Measurements from ENCODE around the gene CEP85. TPM values are rescaled to one million over a fixed set of nuclear protein-coding genes. Genes with fewer than 3 reads are reported as not detected.

The CEP85 gene, protein sequence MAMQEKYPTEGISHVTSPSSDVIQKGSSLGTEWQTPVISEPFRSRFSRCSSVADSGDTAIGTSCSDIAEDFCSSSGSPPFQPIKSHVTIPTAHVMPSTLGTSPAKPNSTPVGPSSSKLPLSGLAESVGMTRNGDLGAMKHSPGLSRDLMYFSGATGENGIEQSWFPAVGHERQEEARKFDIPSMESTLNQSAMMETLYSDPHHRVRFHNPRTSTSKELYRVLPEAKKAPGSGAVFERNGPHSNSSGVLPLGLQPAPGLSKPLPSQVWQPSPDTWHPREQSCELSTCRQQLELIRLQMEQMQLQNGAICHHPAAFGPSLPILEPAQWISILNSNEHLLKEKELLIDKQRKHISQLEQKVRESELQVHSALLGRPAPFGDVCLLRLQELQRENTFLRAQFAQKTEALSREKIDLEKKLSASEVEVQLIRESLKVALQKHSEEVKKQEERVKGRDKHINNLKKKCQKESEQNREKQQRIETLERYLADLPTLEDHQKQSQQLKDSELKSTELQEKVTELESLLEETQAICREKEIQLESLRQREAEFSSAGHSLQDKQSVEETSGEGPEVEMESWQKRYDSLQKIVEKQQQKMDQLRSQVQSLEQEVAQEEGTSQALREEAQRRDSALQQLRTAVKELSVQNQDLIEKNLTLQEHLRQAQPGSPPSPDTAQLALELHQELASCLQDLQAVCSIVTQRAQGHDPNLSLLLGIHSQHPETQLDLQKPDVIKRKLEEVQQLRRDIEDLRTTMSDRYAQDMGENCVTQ
- total RNA-seq: 8.1 and 8.4 TPM in 2 replicates

DNA sequence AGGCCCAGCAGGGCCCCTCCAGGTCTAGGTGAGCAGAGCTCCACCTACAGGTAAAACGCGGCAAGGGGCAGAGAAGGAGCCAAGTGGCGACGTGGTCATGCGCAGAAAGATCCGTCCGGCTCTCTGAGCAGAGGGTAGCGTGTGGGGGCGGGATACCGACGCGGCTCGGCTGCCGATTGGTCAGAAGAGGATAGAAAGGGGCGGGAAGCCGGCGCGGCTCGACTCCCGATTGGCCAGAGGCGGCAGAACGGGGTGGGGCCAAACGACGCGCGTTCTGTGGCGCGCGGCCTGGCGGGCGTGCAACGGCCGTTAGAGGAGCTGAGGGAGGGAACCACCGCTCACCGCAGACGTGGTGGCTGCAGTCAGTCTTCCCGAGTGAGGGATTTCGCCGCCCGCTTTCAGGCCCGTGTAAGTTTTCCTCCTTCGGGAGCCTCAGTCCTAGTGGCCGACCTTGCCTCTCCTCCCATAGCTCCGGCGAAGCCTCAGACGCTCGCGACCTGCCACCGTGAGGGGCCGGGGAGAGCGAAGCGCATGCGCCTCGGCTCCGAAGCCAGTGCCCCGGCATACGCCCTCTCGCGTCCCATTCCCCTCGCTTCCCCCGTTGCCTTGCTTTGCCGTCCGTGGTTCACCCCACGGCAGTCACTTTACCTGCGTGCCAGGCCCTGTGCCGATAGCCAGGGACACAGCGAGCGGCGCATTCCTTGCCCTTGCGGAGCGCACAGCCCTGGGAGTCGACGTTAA, at the start of gene CEP85:
Gene CEP85, plus strand, starts transcription at position 298 of the 741 bp plus-strand sequence. CDS start 5,584 bp downstream, outside the sequence.
- no peaks in the 10 kb centered on the region for H3K36me3 ChIP-seq (ENCODE audit: control insufficient read depth, insufficient read depth, low read length)
- no peaks in the 10 kb centered on the region for H3K27me3 ChIP-seq (ENCODE audit: control insufficient read depth, insufficient read depth, low read length)
- TF ChIP-seq, protein P1, sequence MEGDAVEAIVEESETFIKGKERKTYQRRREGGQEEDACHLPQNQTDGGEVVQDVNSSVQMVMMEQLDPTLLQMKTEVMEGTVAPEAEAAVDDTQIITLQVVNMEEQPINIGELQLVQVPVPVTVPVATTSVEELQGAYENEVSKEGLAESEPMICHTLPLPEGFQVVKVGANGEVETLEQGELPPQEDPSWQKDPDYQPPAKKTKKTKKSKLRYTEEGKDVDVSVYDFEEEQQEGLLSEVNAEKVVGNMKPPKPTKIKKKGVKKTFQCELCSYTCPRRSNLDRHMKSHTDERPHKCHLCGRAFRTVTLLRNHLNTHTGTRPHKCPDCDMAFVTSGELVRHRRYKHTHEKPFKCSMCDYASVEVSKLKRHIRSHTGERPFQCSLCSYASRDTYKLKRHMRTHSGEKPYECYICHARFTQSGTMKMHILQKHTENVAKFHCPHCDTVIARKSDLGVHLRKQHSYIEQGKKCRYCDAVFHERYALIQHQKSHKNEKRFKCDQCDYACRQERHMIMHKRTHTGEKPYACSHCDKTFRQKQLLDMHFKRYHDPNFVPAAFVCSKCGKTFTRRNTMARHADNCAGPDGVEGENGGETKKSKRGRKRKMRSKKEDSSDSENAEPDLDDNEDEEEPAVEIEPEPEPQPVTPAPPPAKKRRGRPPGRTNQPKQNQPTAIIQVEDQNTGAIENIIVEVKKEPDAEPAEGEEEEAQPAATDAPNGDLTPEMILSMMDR (IDR thresholded peaks at IDR 0.05; ENCODE audit: insufficient read depth, low read length, severe bottlenecking): peak; percentile 96
- DNase-seq (ENCODE audit: low read depth): peak; percentile 92
- FAIRE-seq: peak; percentile 70
- peak within 1 kb of the TSS; percentile 78 for H3K4me3 ChIP-seq (ENCODE audit: low read depth, low read length)

DNA sequence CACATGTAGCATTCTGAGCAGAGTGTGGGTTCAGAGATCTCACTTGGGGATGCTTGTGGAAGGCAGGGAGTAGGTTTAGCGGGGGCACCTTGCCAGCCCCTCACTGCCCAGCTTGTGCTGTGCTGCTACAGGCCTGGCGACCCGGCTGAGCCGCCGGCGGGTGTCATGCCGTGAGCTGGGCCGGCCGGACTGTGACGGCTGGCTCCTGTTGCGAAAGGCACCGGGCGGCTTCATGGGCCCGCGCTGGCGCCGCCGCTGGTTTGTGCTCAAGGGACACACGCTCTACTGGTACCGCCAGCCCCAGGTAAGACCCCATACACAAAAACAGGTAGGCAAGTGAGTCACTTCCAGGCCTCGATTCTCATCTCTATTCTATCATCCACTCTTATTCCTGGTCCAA, 49.1 kb upstream of the CEP85 start:
- peaks cover 51% of the 10 kb centered on the region for H3K36me3 ChIP-seq (ENCODE audit: control insufficient read depth, insufficient read depth, low read length)
- no peak for FAIRE-seq

DNA sequence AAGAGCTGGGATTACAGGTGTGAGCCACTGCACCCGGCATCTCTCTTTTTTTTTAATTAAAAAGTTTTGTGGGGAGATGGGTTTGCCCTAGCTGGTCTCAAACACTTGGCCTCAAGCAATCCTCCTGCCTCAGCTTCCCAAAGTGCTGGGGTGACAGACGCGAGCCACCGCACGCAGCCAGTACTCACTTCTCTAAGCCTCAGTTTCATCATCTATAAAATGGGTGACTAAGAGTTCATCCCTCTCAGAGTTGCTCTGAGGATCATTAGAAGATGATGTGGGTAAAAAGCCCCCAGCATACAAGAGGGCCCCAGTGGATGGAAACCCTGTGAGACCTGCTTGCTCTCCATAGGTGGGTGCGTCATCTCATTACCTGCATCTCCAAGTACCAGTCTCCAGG, 46.1 kb upstream of the CEP85 start:
- H3K4me3 ChIP-seq (ENCODE audit: low read depth, low read length): no peak overlapping the region
- no peak for DNase-seq (ENCODE audit: low read depth)
- H3K27me3 ChIP-seq (ENCODE audit: control insufficient read depth, insufficient read depth, low read length): no peaks in the 10 kb centered on the region
- FAIRE-seq: no peak
- TF ChIP-seq, protein P1 (IDR thresholded peaks at IDR 0.05; ENCODE audit: insufficient read depth, low read length, severe bottlenecking): no peak
- H3K36me3 ChIP-seq (ENCODE audit: control insufficient read depth, insufficient read depth, low read length): peaks cover 36% of the 10 kb centered on the region

More for the DNA sequence above, 49.1 kb upstream of the CEP85 start:
- no peak for DNase-seq (ENCODE audit: low read depth)
- Histone ChIP-seq H3K27me3 (ENCODE audit: control insufficient read depth, insufficient read depth, low read length) (no peaks in the 10 kb centered on the region), H3K4me3 (ENCODE audit: low read depth, low read length) (no peak overlapping the region)
- TF ChIP-seq, protein P1 (IDR thresholded peaks at IDR 0.05; ENCODE audit: insufficient read depth, low read length, severe bottlenecking): no peak

DNA sequence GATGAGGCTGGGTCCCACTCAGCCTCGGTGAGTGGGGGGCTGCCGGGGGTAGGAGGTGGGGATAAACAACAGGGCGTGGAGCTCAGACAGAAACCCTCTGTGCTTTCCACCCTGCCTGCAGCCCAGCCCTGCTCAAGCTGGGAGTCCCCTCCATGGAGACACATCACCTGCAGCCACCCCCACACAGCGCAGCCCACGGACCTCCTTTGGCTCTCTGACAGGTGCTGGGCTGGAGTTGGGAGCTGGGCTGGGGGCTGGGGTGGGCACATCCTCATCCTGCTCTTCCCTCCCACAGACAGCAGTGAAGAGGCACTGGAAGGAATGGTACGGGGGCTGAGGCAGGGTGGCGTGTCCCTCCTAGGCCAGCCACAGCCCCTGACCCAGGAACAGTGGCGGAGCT, 45.5 kb upstream of the CEP85 start:
- TF ChIP-seq, protein P1 (IDR thresholded peaks at IDR 0.05; ENCODE audit: insufficient read depth, low read length, severe bottlenecking): no peak
- Histone ChIP-seq H3K27me3 (ENCODE audit: control insufficient read depth, insufficient read depth, low read length) (no peaks in the 10 kb centered on the region), H3K4me3 (ENCODE audit: low read depth, low read length) (no peak overlapping the region), H3K36me3 (ENCODE audit: control insufficient read depth, insufficient read depth, low read length) (peaks cover 30% of the 10 kb centered on the region)
- no peak for FAIRE-seq
- DNase-seq (ENCODE audit: low read depth): no peak

DNA sequence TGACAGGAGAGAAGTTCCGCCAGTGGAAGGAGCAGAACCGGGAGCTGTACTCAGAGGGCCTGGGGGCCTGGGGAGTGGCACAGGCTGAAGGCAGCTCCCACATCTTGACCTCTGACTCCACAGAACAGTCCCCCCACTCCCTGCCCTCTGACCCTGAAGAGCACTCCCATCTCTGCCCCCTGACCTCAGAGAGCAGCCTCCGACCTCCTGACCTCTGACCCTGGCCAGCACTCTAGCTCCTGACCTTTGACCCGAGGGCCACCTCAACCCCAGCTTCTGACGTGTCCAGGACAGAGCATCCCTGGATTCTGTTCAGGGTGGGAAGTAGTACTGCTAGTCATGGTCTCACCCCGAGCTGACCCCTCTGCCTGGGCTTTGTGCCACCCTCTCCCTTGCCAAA, 44.7 kb upstream of the CEP85 start:
- no peak overlapping the region for H3K4me3 ChIP-seq (ENCODE audit: low read depth, low read length)
- no peak for FAIRE-seq
- no peak for DNase-seq (ENCODE audit: low read depth)
- peaks cover 25% of the 10 kb centered on the region for H3K36me3 ChIP-seq (ENCODE audit: control insufficient read depth, insufficient read depth, low read length)
- TF ChIP-seq, protein P1 (IDR thresholded peaks at IDR 0.05; ENCODE audit: insufficient read depth, low read length, severe bottlenecking): no peak
- no peaks in the 10 kb centered on the region for H3K27me3 ChIP-seq (ENCODE audit: control insufficient read depth, insufficient read depth, low read length)
